Measurements from ENCODE around the gene OTOG. TPM values are rescaled to one million over a fixed set of nuclear protein-coding genes. Genes with fewer than 3 reads are reported as not detected.

OTOG gene
- total RNA-seq, 1 donor from 2014 or later = not detected

GRCh38 chr11:17650127-17650911, 103.3 kb downstream of the OTOG start:
- Histone ChIP-seq H3K36me3 (no peaks in the 10 kb centered on the region), H3K27me3 (ENCODE audit: low read depth) (peaks cover 83% of the 10 kb centered on the region), H3K9me3 (replicated peaks) (peaks cover 19% of the 10 kb centered on the region), H3K4me3 (no peak overlapping the region), H3K4me1 (no peaks in the 10 kb centered on the region), H3K27ac (replicated peaks) (no peak overlapping the region)
- intact Hi-C loops (cut with micrococcal nuclease) = no loop called here
- TF ChIP-seq CTCF (IDR thresholded peaks at IDR 0.05; ENCODE audit: borderline replicate concordance) = no peak
- no peak for DNase-seq

- TF ChIP-seq CTCF (IDR thresholded peaks at IDR 0.05; ENCODE audit: borderline replicate concordance) = no peak
- Histone ChIP-seq H3K4me1 (no peaks in the 10 kb centered on the region), H3K27ac (replicated peaks) (no peak overlapping the region), H3K36me3 (no peaks in the 10 kb centered on the region), H3K4me3 (no peak overlapping the region), H3K27me3 (ENCODE audit: low read depth) (peaks cover 77% of the 10 kb centered on the region), H3K9me3 (replicated peaks) (peaks cover 26% of the 10 kb centered on the region)
- DNase-seq = no peak
- intact Hi-C loops (cut with micrococcal nuclease) = no loop called here
Observed at GRCh38 chr11:17651061-17651460, 104.0 kb downstream of the OTOG start.

GRCh38 chr11:17651681-17652080, 104.6 kb downstream of the OTOG start:
- no peak for TF ChIP-seq CTCF (IDR thresholded peaks at IDR 0.05; ENCODE audit: borderline replicate concordance)
- intact Hi-C loops (cut with micrococcal nuclease) = no loop called here
- Histone ChIP-seq H3K27ac (replicated peaks) (no peak overlapping the region), H3K36me3 (no peaks in the 10 kb centered on the region), H3K9me3 (replicated peaks) (peaks cover 32% of the 10 kb centered on the region), H3K27me3 (ENCODE audit: low read depth) (peaks cover 71% of the 10 kb centered on the region), H3K4me3 (no peak overlapping the region), H3K4me1 (no peaks in the 10 kb centered on the region)
- no peak for DNase-seq

- Histone ChIP-seq H3K27ac (replicated peaks) (no peak overlapping the region), H3K4me1 (no peaks in the 10 kb centered on the region), H3K9me3 (replicated peaks) (peaks cover 30% of the 10 kb centered on the region), H3K4me3 (no peak overlapping the region), H3K36me3 (no peaks in the 10 kb centered on the region), H3K27me3 (ENCODE audit: low read depth) (peaks cover 64% of the 10 kb centered on the region)
- intact Hi-C loops (cut with micrococcal nuclease) = no loop called here
- DNase-seq = no peak
- TF ChIP-seq CTCF (IDR thresholded peaks at IDR 0.05; ENCODE audit: borderline replicate concordance) = no peak
Observed at GRCh38 chr11:17652556-17652955, 105.5 kb downstream of the OTOG start.

DNA sequence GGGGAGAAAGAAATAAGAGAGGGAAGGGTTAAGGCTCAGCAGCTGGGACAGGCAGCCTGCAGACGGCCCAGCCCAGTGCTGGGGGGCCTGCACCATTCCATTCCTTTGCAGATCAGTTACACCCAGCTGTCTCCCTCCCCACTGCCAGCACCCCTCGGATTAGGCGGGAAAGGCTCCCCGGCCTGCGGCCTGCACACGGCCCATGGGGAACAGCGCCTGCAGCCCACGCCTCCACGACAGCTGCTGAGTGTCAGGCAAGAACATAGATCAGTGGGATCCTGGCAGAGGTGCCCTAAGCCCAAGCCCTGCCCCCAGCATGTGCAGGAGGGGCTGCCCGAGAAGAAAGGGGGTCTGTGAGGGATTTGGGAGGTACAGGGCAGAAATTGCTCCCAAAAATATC, 106.6 kb downstream of the OTOG start:
- peaks cover 21% of the 10 kb centered on the region for H3K9me3 ChIP-seq (replicated peaks)
- peaks cover 54% of the 10 kb centered on the region for H3K27me3 ChIP-seq (ENCODE audit: low read depth)
- H3K4me3 ChIP-seq = no peak overlapping the region
- DNase-seq = no peak
- no peak overlapping the region for H3K27ac ChIP-seq (replicated peaks)
- no peaks in the 10 kb centered on the region for H3K36me3 ChIP-seq
- TF ChIP-seq CTCF (IDR thresholded peaks at IDR 0.05; ENCODE audit: borderline replicate concordance) = no peak
- H3K4me1 ChIP-seq = no peaks in the 10 kb centered on the region
- intact Hi-C loops (cut with micrococcal nuclease) = no loop called here

Measured in left ventricle myocardium inferior (tissue), 1 donor.